ENCODE results near the gene CDK14.

Gene CDK14

DNA sequence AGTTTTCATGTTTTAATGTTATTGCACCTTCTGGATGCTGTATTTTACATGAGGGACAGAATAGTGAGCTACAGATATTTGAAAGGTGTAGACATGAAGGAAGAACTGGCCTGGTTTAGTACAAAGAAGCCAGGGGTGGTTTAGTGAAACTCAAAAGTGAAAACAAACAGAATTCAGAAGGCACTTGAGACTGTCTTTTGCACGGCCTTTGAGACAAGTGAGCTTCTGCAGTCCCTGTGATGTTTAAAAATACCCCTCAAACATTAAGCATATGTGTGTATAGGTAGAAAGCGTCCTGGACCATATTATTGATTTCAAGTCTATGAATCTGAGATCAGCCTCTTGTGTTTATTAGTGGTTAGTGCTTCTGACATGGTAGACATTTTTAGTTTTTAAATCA is 118.9 kb downstream of the CDK14 start:
- Histone ChIP-seq H3K4me3 (no peak overlapping the region), H3K36me3 (no peaks in the 10 kb centered on the region), H3K4me1 (peaks cover 0 to 36% (median 11%) of the 10 kb centered on the region in 4 donors), H3K9me3 (no peaks in the 10 kb centered on the region), H3K27me3 (no peaks in the 10 kb centered on the region), H3K27ac (peak overlapping the region in 1 of 2 donors; percentile 36)
- TF ChIP-seq, protein P1, sequence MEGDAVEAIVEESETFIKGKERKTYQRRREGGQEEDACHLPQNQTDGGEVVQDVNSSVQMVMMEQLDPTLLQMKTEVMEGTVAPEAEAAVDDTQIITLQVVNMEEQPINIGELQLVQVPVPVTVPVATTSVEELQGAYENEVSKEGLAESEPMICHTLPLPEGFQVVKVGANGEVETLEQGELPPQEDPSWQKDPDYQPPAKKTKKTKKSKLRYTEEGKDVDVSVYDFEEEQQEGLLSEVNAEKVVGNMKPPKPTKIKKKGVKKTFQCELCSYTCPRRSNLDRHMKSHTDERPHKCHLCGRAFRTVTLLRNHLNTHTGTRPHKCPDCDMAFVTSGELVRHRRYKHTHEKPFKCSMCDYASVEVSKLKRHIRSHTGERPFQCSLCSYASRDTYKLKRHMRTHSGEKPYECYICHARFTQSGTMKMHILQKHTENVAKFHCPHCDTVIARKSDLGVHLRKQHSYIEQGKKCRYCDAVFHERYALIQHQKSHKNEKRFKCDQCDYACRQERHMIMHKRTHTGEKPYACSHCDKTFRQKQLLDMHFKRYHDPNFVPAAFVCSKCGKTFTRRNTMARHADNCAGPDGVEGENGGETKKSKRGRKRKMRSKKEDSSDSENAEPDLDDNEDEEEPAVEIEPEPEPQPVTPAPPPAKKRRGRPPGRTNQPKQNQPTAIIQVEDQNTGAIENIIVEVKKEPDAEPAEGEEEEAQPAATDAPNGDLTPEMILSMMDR (IDR thresholded peaks at IDR 0.05), result no peak
- DNase-seq, result no peak
- intact Hi-C loops (cut with DNase I; ENCODE audit: low total_unique reads), result no loop called here

DNA sequence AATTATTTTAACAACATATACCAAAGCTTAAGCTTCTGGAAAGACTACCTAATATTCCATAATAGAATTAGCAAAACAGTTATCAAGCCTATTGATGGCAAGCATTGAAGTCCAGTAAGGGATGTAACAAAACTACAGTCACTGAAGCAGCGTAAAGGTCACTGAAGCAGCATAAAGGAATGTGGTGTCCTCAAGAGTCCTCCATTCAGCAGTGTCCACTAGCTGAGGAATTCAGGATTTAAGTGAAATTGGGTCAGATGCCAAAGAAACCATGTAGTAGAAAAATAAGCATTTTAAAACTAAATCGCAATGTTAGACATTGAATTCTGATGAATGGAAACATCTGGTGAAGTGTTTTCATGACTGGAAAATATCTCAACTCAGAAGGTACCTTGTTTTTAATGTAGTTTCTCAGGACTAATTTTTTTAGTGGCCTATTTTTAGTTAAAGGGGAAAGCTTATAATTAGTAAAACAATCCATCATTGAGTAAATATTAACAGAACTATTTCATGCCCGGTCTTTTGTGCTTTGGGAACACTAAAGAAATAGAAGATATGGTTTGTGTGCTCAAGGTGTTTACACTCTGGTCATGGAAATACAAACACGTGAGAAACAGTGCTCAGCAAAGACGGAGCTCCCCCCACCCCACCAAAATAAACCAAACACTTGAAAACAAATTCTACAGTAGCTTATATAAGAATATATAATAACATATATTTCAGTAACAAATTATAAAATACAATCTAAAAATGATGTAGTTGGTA is 121.4 kb downstream of the CDK14 start:
- no peak for DNase-seq
- H3K27ac ChIP-seq, result no peak overlapping the region
- no peaks in the 10 kb centered on the region for H3K36me3 ChIP-seq
- TF ChIP-seq, protein P1 (IDR thresholded peaks at IDR 0.05), result no peak
- H3K4me3 ChIP-seq, result no peak overlapping the region
- H3K27me3 ChIP-seq, result no peaks in the 10 kb centered on the region
- H3K4me1 ChIP-seq, result peaks cover 0 to 45% (median 21%) of the 10 kb centered on the region in 4 donors
- intact Hi-C loops (cut with DNase I; ENCODE audit: low total_unique reads), result no loop called here
- H3K9me3 ChIP-seq, result no peaks in the 10 kb centered on the region

DNA sequence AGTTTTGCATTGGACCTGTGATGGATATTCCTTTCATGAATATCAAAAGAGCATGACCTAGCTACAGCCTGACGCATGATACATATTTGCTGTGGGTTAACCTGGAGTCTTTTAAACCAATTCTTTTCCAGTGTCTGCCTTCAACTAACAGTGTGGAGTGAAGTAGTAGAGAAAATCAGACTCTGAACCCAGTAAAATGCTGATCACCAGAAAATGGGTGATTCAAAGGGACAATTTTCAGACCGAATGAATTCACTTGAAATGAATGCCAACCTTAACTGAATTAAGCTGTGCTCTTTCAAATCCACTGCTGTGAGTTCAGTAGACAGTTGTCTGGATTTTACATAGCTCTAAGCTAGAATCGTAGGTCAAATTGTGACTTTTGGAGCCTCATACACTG is 123.0 kb downstream of the CDK14 start:
- TF ChIP-seq, protein P1 (IDR thresholded peaks at IDR 0.05), result no peak
- intact Hi-C loops (cut with DNase I; ENCODE audit: low total_unique reads), result no loop called here
- H3K9me3 ChIP-seq, result no peaks in the 10 kb centered on the region
- no peaks in the 10 kb centered on the region for H3K27me3 ChIP-seq
- peak overlapping the region in 1 of 2 donors; percentile 15 for H3K27ac ChIP-seq
- H3K36me3 ChIP-seq, result no peaks in the 10 kb centered on the region
- no peak overlapping the region for H3K4me3 ChIP-seq
- peaks cover 0 to 42% (median 21%) of the 10 kb centered on the region in 4 donors for H3K4me1 ChIP-seq
- no peak for DNase-seq

DNA sequence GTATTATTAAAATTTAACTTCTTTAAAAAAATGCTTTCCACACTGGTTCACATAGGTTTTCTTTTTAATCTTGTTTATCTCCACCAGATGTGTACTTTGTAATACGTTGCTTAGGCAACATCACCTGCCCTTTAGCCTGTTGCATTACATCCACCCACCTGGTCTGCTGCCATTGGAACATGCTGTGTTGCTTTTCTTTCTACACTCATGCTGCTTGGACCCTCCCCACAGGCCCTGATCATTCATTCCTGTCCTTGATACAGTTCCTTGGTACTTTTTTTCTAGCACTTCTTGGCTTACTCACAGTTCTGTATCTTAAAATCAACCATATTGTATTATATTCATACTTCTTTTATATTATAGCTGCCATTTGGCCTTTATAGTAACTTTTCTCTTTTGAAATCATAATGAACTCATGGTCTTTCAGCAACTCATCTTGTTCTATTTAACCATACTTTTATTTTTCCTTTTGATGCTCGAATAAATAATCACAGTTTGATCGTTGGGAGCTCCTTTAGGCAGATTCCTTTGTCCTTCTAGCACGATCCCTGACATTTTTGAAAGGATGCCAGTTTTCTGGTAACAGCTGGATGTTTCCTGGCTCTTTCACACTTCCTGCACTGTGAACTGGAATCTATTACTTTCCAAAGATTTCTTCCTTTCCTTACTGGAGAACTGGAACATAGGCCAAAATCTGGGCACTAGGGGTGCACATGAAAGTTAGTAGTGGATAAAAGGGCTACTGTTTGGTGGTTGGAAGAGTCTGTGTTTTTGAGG is 125.1 kb downstream of the CDK14 start:
- TF ChIP-seq, protein P1 (IDR thresholded peaks at IDR 0.05), result no peak
- Histone ChIP-seq H3K36me3 (no peaks in the 10 kb centered on the region), H3K9me3 (no peaks in the 10 kb centered on the region), H3K27ac (peak overlapping the region; percentile 22 to 35), H3K27me3 (no peaks in the 10 kb centered on the region), H3K4me1 (peaks cover 0 to 57% (median 22%) of the 10 kb centered on the region in 4 donors), H3K4me3 (no peak overlapping the region)
- intact Hi-C loops (cut with DNase I; ENCODE audit: low total_unique reads), result no loop called here
- peak in 1 of 2 donors; percentile 35 for DNase-seq

DNA sequence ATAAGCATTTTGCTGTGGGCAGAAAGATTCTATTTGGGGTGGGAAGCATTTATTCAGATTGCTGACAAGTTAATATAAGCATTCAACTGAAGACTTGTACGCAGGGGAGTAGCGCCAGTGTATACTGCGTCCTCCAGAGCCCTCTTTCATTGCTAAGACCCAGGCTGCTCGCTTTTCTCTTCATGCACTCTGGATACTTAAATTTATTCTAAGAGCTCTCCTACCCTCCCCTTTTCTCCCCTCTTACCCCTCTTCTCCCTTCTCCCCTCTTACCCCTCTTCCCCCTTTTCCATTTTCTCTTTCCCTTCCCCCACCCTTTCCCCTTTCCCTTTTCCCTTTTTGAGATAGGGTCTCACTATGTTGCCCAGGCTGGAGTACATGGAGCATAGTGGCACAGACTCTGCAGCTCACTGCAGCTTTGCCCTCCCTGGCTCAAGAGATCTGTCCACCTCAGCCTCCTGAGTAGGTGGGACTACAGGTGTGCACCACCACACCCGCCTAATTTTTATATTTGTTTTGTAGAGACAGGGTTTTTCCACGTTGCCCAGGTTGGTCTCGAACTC is 125.8 kb downstream of the CDK14 start:
- Histone ChIP-seq H3K36me3 (no peaks in the 10 kb centered on the region), H3K4me1 (peaks cover 0 to 63% (median 26%) of the 10 kb centered on the region in 4 donors), H3K27ac (peak overlapping the region; percentile 22 to 35), H3K4me3 (no peak overlapping the region), H3K27me3 (no peaks in the 10 kb centered on the region), H3K9me3 (no peaks in the 10 kb centered on the region)
- TF ChIP-seq, protein P1 (IDR thresholded peaks at IDR 0.05), result no peak
- no peak for DNase-seq
- intact Hi-C loops (cut with DNase I; ENCODE audit: low total_unique reads), result no loop called here

All from tibial artery (tissue), 4 donors.